Suprapubic skin (tissue), 4 donors: Measurements from ENCODE around the gene FAM83G. TPM values are rescaled to one million over a fixed set of nuclear protein-coding genes. Genes with fewer than 3 reads are reported as not detected.
"Not testable (repeated sequence)": the region's sequence is repeated elsewhere in the genome, so short reads cannot be mapped to it uniquely, and the experiment has no call there.

Experiments
- DNase-seq, 2 donors: peaks; one replicate each; pipeline ENCODE4 v3.0.0-alpha.2; 2019; ENCODE audit warnings: low spot score in 2 of 2
- H3K27ac ChIP-seq: fragments of 200-600 bp; sonication (generic); one replicate; pipeline ENCODE4 v1.5.1; 2019
- H3K27me3 ChIP-seq: fragments of 200-600 bp; sonication (generic); one replicate; pipeline ENCODE4 v1.5.1; 2019
- H3K36me3 ChIP-seq: fragments of 200-600 bp; sonication (generic); one replicate; pipeline ENCODE4 v1.5.1; 2019
- H3K4me1 ChIP-seq: fragments of 200-600 bp; sonication (generic); one replicate; pipeline ENCODE4 v1.5.1; 2019
- H3K4me3 ChIP-seq: fragments of 200-600 bp; sonication (generic); one replicate; pipeline ENCODE4 v1.5.1; 2019; ENCODE audit warnings: mild to moderate bottlenecking
- H3K9me3 ChIP-seq: fragments of 200-600 bp; sonication (generic); one replicate; pipeline ENCODE4 v1.5.1; 2019
- EP300 ChIP-seq: sonication (generic); formaldehyde crosslinking; IDR thresholded peaks from one replicate; pipeline ENCODE4 v1.6.1; 2017; ENCODE audit warnings: antibody characterized with exemption
- POLR2A ChIP-seq, 2 donors: fragments of 450-650 bp; IDR thresholded peaks; one replicate each; pipeline ENCODE4 v1.6.1; 2017; ENCODE audit warnings: antibody characterized with exemption in 2 of 2, mild to moderate bottlenecking in 2 of 2, moderate library complexity in 2 of 2
- POLR2AphosphoS5 ChIP-seq, 3 donors: sonication (generic); formaldehyde crosslinking; IDR thresholded peaks; one replicate each; pipeline ENCODE4 v1.6.1; 2017; ENCODE audit warnings: antibody characterized with exemption in 3 of 3
- WGBS: methylation state at CpG from one replicate; pipeline ENCODE4 v1.1.5; 2018; 5-methylcytosine and 5-hydroxymethylcytosine counted together
- total RNA-seq, 4 donors: library from RNA; depleted of rRNA; stranded (reverse); fragments of >200 nt; gene quantifications; one replicate each; pipeline ENCODE4 v1.1.0, GENCODE V29; 2016
- TF ChIP-seq, protein P1 (sequence below), 2 donors: fragments of 200-600 bp in 1 of 2; fragments of 450-650 bp in 1 of 2; sonication (generic) in 1 of 2; IDR thresholded peaks; one replicate each; pipeline ENCODE4 v1.5.1; 2016 to 2019; ENCODE audit warnings: antibody characterized with exemption in 2 of 2, mild to moderate bottlenecking in 1 of 2, moderate library complexity in 1 of 2

Gene FAM83G
- total RNA-seq, 4 donors from 2014 or later: 205 to 261 (median 210) TPM

DNA sequence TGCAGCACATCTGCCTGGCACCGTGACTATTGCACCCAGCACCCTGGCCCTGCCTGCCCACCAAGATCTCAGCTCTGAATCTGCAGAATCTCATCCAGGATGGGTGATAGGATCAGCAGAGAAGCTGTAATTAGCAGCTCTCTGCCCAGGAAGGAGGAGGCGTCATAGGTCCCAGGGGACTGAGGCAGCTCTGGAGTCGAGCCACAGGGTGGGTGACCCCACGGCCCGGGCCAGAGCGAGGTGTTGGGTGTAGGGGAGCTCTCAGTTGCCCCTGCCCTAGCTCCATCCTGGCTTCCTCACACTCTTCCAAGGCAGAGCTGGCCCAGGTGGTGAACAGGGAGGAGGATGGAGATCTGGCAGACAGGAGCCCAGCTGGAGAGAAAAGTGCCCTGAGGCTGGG is 18.2 kb upstream of the FAM83G start:
- no CpG with 5 or more reads among the region's 6 CpGs for WGBS
- DNase-seq: no peak
- no peak for TF ChIP-seq POLR2AphosphoS5 (IDR thresholded peaks at IDR 0.05)
- TF ChIP-seq, protein P1, sequence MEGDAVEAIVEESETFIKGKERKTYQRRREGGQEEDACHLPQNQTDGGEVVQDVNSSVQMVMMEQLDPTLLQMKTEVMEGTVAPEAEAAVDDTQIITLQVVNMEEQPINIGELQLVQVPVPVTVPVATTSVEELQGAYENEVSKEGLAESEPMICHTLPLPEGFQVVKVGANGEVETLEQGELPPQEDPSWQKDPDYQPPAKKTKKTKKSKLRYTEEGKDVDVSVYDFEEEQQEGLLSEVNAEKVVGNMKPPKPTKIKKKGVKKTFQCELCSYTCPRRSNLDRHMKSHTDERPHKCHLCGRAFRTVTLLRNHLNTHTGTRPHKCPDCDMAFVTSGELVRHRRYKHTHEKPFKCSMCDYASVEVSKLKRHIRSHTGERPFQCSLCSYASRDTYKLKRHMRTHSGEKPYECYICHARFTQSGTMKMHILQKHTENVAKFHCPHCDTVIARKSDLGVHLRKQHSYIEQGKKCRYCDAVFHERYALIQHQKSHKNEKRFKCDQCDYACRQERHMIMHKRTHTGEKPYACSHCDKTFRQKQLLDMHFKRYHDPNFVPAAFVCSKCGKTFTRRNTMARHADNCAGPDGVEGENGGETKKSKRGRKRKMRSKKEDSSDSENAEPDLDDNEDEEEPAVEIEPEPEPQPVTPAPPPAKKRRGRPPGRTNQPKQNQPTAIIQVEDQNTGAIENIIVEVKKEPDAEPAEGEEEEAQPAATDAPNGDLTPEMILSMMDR (IDR thresholded peaks at IDR 0.05): no peak
- TF ChIP-seq POLR2A (IDR thresholded peaks at IDR 0.05): no peak
- TF ChIP-seq EP300: no peak
- Histone ChIP-seq H3K27me3 (peaks cover 5% of the 10 kb centered on the region), H3K9me3 (no peaks in the 10 kb centered on the region), H3K27ac (no peak overlapping the region), H3K4me3 (no peak overlapping the region), H3K36me3 (no peaks in the 10 kb centered on the region), H3K4me1 (peaks cover 8% of the 10 kb centered on the region)

DNA sequence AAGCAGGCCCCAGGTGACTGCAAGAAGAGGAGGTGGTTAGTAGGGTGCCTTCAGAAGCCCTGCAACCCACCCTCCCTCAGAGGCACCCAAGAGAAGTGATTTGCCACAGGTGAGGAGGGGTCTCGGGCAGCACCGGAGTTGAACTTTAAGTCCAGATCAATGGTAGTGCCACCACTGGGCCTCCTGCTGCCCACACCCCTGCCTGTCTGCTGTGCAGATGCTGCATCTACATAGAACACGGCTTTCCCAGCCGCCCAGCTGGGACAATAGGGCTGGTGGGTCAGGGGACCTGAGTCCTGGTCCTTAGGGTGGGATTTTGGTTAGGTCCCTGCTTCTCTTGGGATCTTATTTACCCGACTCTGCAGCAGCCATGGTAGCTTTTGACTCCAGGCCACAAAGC is 17.6 kb upstream of the FAM83G start:
- Histone ChIP-seq H3K36me3 (no peaks in the 10 kb centered on the region), H3K4me3 (no peak overlapping the region), H3K27me3 (peaks cover 5% of the 10 kb centered on the region), H3K4me1 (peaks cover 14% of the 10 kb centered on the region), H3K27ac (no peak overlapping the region), H3K9me3 (no peaks in the 10 kb centered on the region)
- TF ChIP-seq EP300 (no peak), POLR2AphosphoS5 (IDR thresholded peaks at IDR 0.05) (no peak), POLR2A (IDR thresholded peaks at IDR 0.05) (no peak)
- TF ChIP-seq, protein P1 (IDR thresholded peaks at IDR 0.05): no peak
- no peak for DNase-seq
- WGBS: 100% methylated on average over 3 of the region's 5 CpGs

DNA sequence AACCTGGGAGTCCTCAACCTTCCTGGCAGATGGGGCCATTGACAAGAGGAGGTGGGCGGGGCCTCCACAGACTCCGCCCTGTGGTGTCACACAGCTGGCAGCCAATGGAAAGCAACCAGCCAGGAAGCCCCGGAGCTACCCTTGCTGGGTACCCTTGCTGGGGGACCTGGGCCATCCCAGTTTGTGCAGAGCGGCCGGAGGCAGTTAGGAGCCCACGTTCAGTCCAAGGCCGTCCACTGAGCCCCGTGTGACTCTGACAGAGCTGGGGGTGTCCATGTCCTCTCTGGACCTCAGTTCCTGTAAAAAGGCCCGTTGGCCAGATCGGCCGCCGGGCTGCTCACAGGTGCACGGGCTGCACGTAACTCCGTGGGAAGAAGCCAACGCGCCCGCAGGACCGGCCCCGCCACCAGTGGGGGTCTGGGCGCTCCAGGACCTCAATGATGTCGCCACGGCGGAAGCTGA is 17.1 kb upstream of the FAM83G start:
- Histone ChIP-seq H3K4me1 (peaks cover 19% of the 10 kb centered on the region), H3K4me3 (no peak overlapping the region), H3K9me3 (no peaks in the 10 kb centered on the region), H3K27ac (no peak overlapping the region), H3K27me3 (peaks cover 5% of the 10 kb centered on the region), H3K36me3 (no peaks in the 10 kb centered on the region)
- DNase-seq: no peak
- WGBS: 89% methylated on average over 3 of the region's 24 CpGs
- TF ChIP-seq, protein P1 (IDR thresholded peaks at IDR 0.05): no peak
- TF ChIP-seq EP300 (no peak), POLR2A (IDR thresholded peaks at IDR 0.05) (no peak), POLR2AphosphoS5 (IDR thresholded peaks at IDR 0.05) (no peak)

GRCh38 chr17:19021011-19021621 is 16.6 kb upstream of the FAM83G start:
- not testable (repeated sequence) for DNase-seq, H3K4me3 ChIP-seq
- WGBS: 92% methylated on average over 6 of the region's 7 CpGs

GRCh38 chr17:19020016-19020415 is 15.5 kb upstream of the FAM83G start:
- H3K27me3 ChIP-seq: peaks cover 5% of the 10 kb centered on the region
- DNase-seq: no peak
- no peak overlapping the region for H3K4me3 ChIP-seq
- WGBS: 92% methylated on average over 3 of the region's 3 CpGs
- H3K9me3 ChIP-seq: no peaks in the 10 kb centered on the region
- peaks cover 29% of the 10 kb centered on the region for H3K4me1 ChIP-seq
- no peak overlapping the region for H3K27ac ChIP-seq
- TF ChIP-seq POLR2AphosphoS5 (IDR thresholded peaks at IDR 0.05) (no peak), EP300 (no peak), POLR2A (IDR thresholded peaks at IDR 0.05) (no peak)
- TF ChIP-seq, protein P1 (IDR thresholded peaks at IDR 0.05): no peak
- H3K36me3 ChIP-seq: no peaks in the 10 kb centered on the region

More at GRCh38 chr17:19021011-19021621, 16.6 kb upstream of the FAM83G start:
- peaks cover 24% of the 10 kb centered on the region for H3K4me1 ChIP-seq
- not testable (repeated sequence) for H3K36me3 ChIP-seq, H3K9me3 ChIP-seq, H3K27ac ChIP-seq, H3K27me3 ChIP-seq
